AML-193 (cell line): ENCODE measurements around the gene SYT17.

Experiments
- DNase-seq, 2 experiments: peaks; one replicate each; lab custom pipeline; 2025; lab: John Stamatoyannopoulos, UW

The SYT17 gene

DNA sequence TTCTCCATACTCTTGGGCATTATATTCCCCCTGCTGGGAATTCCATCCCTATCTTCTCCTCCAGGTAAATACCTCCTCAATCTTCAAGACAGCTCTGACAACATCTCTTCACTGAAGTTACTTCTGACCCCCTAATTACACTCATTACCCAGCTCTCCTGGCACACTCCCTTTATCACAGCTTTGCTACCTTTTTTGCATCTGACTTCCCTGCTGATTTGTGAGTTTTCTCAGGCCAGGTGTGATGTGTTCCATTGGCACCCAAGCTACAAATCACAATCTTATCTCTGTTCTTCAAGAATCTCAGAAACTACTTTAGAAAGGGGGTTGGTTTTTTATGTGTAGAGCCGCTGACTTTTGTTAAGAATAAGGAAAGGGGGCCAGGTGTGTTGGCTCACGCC, 131.5 kb downstream of the SYT17 start:
- no peak for DNase-seq

DNA sequence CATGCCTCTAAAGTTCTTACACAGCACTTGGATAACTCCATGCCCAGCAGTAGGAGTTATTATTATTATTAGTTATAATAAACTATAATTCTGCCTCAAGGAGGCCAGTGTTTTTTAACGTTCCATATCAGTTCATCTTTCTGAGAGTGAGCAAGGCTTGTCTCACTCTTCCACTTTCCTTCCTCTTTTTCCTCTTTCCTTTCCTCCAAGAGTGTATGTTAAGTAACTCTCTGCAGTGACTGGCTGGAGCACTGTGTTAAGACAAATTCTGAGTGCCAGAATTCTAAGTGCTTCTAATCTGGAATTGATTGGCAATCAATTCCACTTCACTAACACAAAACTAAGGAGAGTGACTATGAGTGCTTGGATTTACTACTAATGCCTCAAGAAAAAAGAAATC, 133.9 kb downstream of the SYT17 start:
- DNase-seq, result no peak

DNA sequence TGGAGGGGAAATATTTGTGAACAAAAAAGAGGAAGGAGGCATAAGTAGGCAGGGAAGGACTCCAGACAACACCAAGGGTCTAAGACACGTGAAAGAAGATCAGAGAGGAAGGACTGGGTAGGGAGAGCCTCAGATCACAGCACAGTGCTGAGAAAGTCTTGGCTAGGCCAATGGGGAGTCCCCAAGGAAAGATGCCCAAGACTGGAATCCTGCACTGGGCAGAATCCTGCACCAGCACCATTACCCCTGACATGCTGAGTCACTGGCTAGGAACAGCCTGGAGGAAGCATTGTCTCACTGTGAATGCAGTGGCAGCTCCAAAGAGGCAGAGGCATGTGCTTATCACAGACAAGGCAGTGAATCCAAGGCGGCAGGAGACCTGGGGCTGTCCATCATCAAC, 136.7 kb downstream of the SYT17 start:
- DNase-seq, result no peak

DNA sequence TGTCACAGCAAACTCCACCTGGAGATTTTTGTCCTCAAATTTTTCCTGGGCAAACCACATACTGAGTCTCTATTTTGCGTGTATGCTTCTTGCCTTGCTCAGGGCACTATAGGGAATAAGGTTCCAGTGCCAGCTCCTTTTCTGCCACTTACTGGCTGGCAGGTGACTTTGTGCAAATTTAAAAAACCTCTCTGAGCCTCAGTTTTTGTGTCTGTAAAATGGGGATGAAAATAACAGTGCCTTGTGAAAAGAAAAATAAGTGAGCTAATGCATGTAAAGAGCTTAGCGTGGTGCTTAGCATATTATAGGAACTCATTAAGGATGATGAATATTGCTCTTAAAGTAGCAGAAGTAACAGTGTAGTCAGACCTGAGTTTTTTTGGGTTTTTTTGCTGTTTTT, 137.4 kb downstream of the SYT17 start:
- no peak for DNase-seq

DNA sequence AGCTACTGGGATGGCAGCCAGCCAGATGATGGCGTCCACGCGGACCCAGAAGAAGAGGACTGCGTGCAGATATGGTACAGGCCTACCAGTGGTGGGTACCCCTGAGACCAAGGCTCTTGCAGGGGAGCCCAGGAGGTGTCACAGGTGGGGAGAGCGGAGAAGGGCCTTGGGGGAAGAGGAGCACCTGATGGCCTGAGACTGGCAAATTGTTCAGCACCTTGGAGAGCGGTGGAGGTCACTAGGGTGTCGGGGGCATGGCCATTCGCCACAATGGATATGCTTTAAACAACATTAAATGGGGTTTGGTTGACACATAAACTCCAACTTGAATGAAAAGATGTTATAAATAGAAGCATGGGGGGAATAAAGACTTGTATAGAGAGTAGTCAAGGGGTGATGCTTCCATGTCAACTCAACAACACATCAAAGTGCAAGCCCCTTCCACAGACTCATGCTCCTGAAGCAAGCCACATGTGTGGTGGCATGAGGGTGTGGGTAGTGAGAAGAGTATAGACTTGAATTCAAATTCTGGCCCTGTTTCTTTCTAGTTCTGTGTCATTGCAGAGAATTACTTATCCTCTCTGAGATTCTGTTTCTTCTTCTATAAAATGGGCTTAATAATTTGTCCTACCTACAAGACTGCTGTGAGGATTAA, 139.7 kb downstream of the SYT17 start:
- no peak for DNase-seq

DNA sequence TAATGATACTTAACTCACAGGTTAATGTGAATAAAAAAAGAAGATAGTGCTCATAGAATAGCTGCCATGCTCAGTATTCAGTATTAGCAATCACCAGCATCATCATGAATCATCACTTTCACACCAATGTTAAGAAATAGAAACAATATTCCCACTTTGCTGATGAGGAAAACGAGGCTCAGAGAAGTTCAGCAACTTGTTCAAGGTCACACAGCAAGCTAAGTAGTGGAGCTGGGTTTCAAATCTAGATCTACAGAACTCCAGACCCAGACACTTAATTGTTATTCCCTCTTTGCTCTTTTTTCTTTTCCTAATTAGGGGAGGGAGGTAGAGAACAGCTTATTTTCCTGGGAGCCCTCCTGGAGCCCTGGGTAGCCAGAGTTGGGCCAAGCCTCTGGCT, 140.4 kb downstream of the SYT17 start:
- DNase-seq, result no peak

DNA sequence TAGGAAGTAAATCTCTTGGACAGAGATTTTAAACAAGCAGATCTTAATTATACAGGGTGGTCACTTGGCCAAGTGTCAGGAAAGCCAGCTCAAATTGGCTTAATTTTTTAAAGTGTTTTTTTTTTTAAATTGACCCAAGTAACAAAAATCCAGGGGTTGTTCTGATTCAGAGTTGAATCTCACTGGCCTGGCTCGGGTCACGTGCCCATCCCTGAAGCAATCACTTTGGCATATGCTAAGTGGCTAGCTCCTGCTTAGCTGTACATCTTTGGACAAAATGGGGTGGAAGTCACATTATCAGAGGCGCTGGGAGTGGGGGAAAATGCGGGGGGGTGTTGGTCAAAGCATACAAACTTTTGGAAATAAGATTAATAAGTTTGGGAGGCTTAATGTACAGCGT, 141.1 kb downstream of the SYT17 start:
- DNase-seq, result no peak

DNA sequence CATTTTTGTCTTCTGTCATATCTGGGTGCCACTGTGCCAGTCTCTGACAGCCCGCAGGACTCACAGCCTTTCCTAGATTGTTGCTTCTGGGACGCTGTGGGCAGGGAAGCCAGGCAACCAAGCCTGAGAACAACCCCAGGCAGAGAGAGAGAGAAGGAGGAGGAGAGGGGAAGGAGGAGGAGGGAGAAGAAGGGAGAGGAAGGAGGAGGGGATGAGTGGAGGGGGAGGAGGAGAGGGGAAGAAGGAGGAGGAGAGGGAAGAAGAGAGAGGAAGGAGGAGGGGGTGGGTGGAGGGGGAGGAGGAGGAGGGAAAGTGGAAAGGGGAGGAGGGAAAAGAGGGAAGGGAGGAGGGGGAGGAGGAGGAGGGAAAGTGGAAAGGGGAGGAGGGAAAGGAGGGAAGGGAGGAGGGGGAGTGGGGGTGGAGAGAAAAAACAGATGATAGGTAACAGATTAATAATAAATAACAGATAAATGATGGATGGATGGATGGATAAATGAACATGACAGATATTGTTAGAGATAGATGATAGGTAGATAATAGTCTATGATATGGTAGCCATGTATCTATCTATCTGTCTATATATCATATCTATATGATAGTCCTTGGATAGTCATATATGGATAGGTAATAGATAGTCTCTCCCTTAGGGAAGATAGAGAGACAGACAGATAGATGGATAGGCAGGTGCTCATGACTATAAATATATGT, 146.8 kb downstream of the SYT17 start:
- no peak for DNase-seq

DNA sequence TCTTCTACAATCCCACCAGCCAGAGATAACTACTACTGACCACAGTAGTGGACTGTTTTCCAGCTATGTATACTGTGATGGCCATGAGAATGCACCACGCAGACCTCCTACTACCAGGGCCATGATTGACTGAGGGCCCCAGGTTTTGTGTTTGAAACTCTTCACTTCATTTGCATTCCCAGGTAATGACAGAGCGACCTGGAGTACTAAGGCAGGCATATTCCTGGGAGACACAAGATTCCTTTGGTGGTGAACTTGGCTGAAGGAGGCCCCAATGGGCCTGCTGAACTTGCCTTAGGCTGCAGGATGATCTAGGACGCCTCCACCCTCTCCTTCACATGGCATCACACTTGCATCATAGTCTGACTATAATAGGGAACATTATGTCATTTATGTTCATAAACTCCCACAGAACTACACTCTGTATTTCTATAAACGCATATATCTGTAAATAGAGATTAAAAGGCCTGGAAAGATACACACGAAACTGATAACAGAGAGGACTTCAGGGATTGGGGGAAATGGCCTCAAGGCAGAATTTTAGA, 147.9 kb downstream of the SYT17 start:
- no peak for DNase-seq

DNA sequence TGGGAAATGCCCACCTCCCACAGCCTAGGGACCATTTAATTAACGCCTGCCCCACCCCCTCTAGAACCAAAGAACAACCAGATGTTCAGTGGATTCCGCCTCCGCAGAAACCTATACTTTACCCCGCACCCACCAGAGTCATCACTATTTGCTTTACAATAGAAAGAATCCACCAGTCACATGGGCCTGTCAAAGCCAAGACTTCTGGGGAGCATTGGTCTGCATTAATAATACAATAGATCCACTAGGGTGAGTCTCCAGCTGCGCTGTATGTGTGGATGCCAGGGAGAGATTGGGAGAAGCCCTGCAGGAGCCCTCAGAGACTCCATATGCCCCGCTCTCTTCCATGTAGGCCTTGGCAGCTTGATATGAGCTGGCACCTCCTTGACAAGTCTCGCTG, 148.8 kb downstream of the SYT17 start:
- DNase-seq, result no peak
